Measurements from ENCODE around the gene TMEM217.
A peak's percentile ranks its signal among the peaks of the same experiment; 100 is the strongest.

DNA sequence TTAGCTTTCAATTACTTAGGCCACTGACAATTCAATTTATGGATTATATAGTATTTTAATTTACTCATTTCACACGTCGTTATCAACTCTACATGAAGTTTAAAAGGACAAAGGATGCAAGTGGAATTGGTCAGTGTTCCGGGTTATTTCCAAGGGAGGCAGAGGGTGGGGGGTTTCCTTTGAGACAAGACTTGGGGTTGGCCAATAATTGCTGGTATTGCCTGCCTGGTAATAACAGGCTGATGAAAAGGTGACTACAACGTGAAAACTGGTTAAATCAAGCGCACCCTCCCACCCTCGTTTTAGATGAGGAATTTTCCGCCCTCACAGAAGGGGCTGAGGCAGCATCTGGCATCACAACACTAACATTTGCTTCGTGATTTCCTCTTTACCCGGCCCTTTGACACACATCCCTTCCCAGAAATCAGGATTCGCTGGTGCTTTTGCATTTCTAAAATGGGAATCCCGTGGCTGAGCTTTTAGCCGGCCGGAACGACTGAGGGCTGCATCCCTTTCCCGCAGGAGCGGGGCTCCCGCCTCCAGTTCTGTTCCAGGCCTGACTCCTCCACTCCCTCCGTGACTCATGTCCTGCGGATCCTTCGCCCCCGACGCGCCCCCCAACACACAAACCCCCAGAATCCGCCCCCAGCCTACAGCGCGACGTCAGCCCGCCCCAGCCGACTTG lies 89.0 kb downstream of the TMEM217 start:
- TF ChIP-seq, protein P1, sequence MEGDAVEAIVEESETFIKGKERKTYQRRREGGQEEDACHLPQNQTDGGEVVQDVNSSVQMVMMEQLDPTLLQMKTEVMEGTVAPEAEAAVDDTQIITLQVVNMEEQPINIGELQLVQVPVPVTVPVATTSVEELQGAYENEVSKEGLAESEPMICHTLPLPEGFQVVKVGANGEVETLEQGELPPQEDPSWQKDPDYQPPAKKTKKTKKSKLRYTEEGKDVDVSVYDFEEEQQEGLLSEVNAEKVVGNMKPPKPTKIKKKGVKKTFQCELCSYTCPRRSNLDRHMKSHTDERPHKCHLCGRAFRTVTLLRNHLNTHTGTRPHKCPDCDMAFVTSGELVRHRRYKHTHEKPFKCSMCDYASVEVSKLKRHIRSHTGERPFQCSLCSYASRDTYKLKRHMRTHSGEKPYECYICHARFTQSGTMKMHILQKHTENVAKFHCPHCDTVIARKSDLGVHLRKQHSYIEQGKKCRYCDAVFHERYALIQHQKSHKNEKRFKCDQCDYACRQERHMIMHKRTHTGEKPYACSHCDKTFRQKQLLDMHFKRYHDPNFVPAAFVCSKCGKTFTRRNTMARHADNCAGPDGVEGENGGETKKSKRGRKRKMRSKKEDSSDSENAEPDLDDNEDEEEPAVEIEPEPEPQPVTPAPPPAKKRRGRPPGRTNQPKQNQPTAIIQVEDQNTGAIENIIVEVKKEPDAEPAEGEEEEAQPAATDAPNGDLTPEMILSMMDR (IDR thresholded peaks at IDR 0.05; ENCODE audit: poor library complexity, severe bottlenecking): no peak
- TF ChIP-seq EZH2 (IDR thresholded peaks at IDR 0.05; ENCODE audit: borderline replicate concordance, insufficient read depth, low read length, poor library complexity, severe bottlenecking) (no peak), MXI1 (conservative IDR thresholded peaks at IDR 0.05; ENCODE audit: poor library complexity, severe bottlenecking) (no peak), RAD21 (conservative IDR thresholded peaks at IDR 0.05) (no peak), SMC3 (conservative IDR thresholded peaks at IDR 0.05; ENCODE audit: poor library complexity) (no peak), POLR2AphosphoS5 (IDR thresholded peaks at IDR 0.05) (peak; percentile 18), EP300 (conservative IDR thresholded peaks at IDR 0.05; ENCODE audit: poor library complexity, severe bottlenecking) (no peak), TAF1 (IDR thresholded peaks at IDR 0.05; ENCODE audit: low read depth) (no peak)
- TF ChIP-seq, protein P2, sequence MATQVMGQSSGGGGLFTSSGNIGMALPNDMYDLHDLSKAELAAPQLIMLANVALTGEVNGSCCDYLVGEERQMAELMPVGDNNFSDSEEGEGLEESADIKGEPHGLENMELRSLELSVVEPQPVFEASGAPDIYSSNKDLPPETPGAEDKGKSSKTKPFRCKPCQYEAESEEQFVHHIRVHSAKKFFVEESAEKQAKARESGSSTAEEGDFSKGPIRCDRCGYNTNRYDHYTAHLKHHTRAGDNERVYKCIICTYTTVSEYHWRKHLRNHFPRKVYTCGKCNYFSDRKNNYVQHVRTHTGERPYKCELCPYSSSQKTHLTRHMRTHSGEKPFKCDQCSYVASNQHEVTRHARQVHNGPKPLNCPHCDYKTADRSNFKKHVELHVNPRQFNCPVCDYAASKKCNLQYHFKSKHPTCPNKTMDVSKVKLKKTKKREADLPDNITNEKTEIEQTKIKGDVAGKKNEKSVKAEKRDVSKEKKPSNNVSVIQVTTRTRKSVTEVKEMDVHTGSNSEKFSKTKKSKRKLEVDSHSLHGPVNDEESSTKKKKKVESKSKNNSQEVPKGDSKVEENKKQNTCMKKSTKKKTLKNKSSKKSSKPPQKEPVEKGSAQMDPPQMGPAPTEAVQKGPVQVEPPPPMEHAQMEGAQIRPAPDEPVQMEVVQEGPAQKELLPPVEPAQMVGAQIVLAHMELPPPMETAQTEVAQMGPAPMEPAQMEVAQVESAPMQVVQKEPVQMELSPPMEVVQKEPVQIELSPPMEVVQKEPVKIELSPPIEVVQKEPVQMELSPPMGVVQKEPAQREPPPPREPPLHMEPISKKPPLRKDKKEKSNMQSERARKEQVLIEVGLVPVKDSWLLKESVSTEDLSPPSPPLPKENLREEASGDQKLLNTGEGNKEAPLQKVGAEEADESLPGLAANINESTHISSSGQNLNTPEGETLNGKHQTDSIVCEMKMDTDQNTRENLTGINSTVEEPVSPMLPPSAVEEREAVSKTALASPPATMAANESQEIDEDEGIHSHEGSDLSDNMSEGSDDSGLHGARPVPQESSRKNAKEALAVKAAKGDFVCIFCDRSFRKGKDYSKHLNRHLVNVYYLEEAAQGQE (IDR thresholded peaks at IDR 0.05; ENCODE audit: borderline replicate concordance): peak; percentile 8

Measured in neural cell (in vitro differentiated cells).